ENCODE results near the gene STPG3. TPM values are rescaled to one million over a fixed set of nuclear protein-coding genes. Genes with fewer than 3 reads are reported as not detected.
A peak's percentile ranks its signal among the peaks of the same experiment; 100 is the strongest.

STPG3 gene
- total and polyA plus RNA-seq, 2 experiments from 2014 or later = not detected

- TF ChIP-seq POLR2AphosphoS5 (IDR thresholded peaks at IDR 0.05; ENCODE audit: low read depth) (peak; percentile 38), REST (IDR thresholded peaks at IDR 0.05; ENCODE audit: unreplicated experiment) (no peak)
- Mint-ChIP-seq H3K4me1 (peaks cover 30% of the 10 kb centered on the region), H3K9me3 (no peaks in the 10 kb centered on the region), H3K27me3 (ENCODE audit: insufficient read depth, low read depth, poor library complexity) (peaks cover 24% of the 10 kb centered on the region), H3K4me3 (peak overlapping the region; percentile 86), H3K27ac (peak overlapping the region; percentile 59), H3K36me3 (ENCODE audit: low read depth) (peaks cover 31% of the 10 kb centered on the region)
- no peak overlapping the region; the same call in 1 of the 2 replicates for H3K4me3 ChIP-seq
- 0 out of 2 replicates have a peak overlapping the region, but pooled peaks have one; percentile 26 for H3K27ac ChIP-seq (ENCODE audit: low read depth)
- no peak overlapping the region for H2AFZ ChIP-seq
- H3K4me2 ChIP-seq = peak overlapping the region; percentile 26; the same call in 1 of the 2 replicates
- H3K4me1 ChIP-seq (ENCODE audit: insufficient read depth) = peaks cover 18% of the 10 kb centered on the region; the same call in 1 of the 2 replicates
- ATAC-seq (no peak; the same call in 2 of the 3 replicates), DNase-seq (ENCODE audit: low spot score) (no peak)
- H3F3A ChIP-seq (replicated peaks; ENCODE audit: low read depth) = 0 out of 2 replicates have a peak, but pooled peaks cover 29% of the 10 kb centered on the region
- H3K9me2 ChIP-seq (ENCODE audit: insufficient read depth) = no peaks in the 10 kb centered on the region
- peaks cover 27% of the 10 kb centered on the region for H3K79me2 ChIP-seq (replicated peaks; ENCODE audit: insufficient read depth)
- peaks cover 16% of the 10 kb centered on the region for H4K20me1 ChIP-seq (replicated peaks; ENCODE audit: insufficient read depth)
- H3K27me3 ChIP-seq (ENCODE audit: insufficient read depth) = no peaks in the 10 kb centered on the region
- H3K36me3 ChIP-seq (ENCODE audit: insufficient read depth) = no peaks in the 10 kb centered on the region
These were observed 7.2 kb upstream of the STPG3 start for GRCh38 chr9:137243626-137244485.

GRCh38 chr9:137244486-137245449 is 6.3 kb upstream of the STPG3 start:
- ATAC-seq (peak; percentile 6), DNase-seq (ENCODE audit: low spot score) (no peak)
- peaks cover 16% of the 10 kb centered on the region for H4K20me1 ChIP-seq (replicated peaks; ENCODE audit: insufficient read depth)
- H2AFZ ChIP-seq = no peak overlapping the region
- no peaks in the 10 kb centered on the region for H3K9me2 ChIP-seq (ENCODE audit: insufficient read depth)
- H3F3A ChIP-seq (replicated peaks; ENCODE audit: low read depth) = 0 out of 2 replicates have a peak, but pooled peaks cover 29% of the 10 kb centered on the region
- peak overlapping the region; percentile 32; the same call in 1 of the 2 replicates for H3K4me2 ChIP-seq
- Mint-ChIP-seq H3K27me3 (ENCODE audit: insufficient read depth, low read depth, poor library complexity) (peaks cover 24% of the 10 kb centered on the region), H3K27ac (peak overlapping the region; percentile 59), H3K9me3 (no peaks in the 10 kb centered on the region), H3K4me3 (peak overlapping the region; percentile 86; the same call in 1 of the 3 replicates), H3K36me3 (ENCODE audit: low read depth) (peaks cover 28% of the 10 kb centered on the region), H3K4me1 (peaks cover 26% of the 10 kb centered on the region)
- 0 out of 2 replicates have a peak overlapping the region, but pooled peaks have one; percentile 26 for H3K27ac ChIP-seq (ENCODE audit: low read depth)
- no peaks in the 10 kb centered on the region for H3K36me3 ChIP-seq (ENCODE audit: insufficient read depth)
- no peaks in the 10 kb centered on the region for H3K27me3 ChIP-seq (ENCODE audit: insufficient read depth)
- H3K4me3 ChIP-seq = no peak overlapping the region; the same call in 1 of the 2 replicates
- H3K79me2 ChIP-seq (replicated peaks; ENCODE audit: insufficient read depth) = peaks cover 18% of the 10 kb centered on the region
- H3K4me1 ChIP-seq (ENCODE audit: insufficient read depth) = peaks cover 16% of the 10 kb centered on the region; the same call in 1 of the 2 replicates
- TF ChIP-seq STAT1 (IDR thresholded peaks at IDR 0.05; ENCODE audit: unreplicated experiment) (no peak), POLR2AphosphoS5 (IDR thresholded peaks at IDR 0.05; ENCODE audit: low read depth) (no peak), ZNF331 (CRISPR knock-in tag; IDR thresholded peaks at IDR 0.05; ENCODE audit: low read depth) (no peak), EZH2phosphoT487 (IDR thresholded peaks at IDR 0.05; ENCODE audit: unreplicated experiment) (no peak), NANOG (IDR thresholded peaks at IDR 0.05; ENCODE audit: borderline replicate concordance) (no peak), ZNF462 (CRISPR knock-in tag; IDR thresholded peaks at IDR 0.05) (no peak)

All from GM23338 (cell line).